ENCODE data around the gene KLHL34.

Gene KLHL34

GRCh38 chrX:21645886-21646285, 12.2 kb downstream of the KLHL34 start:
- DNase-seq, result no peak

DNA sequence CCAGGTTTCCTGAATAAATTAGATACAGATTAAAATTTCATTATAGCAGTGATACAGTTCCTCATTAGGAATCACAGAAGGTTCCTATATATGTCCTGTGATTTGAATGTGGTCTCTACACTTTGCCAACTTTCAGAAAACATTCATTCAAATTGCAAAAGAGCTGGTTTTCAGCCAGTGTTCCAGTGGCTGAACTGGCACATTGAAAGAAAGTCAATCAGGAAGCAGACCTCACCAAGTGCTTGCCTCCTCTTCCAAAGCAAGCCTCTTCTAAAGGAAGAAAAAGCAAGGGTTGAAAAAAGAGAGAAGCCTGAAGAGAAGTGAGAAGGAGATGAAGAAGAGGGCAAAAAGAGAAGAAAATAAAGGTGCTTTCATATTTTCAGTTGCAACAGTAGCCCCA, 12.7 kb downstream of the KLHL34 start:
- no peak for DNase-seq

- no peak for DNase-seq
These were observed 18.4 kb downstream of the KLHL34 start for GRCh38 chrX:21639775-21640174.

DNA sequence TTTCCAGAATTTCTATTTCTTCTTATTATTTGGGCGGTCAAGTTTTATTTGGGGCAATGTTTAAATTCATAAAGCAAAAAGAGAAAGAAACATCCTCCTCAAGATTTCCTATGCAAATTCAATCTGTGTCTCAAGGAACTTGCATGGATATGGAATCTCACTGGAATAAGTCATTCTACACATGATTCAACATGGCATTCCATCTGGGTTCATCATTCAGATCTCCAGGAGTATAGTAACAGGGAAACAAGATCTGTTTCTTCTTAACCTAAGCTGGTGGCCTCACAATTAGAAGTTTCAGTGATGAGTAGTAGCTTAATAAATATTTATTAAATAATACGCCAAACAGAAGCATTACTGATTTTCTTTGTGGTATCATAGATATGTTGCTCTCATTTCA, 19.8 kb downstream of the KLHL34 start:
- DNase-seq, result no peak

GRCh38 chrX:21632027-21632426, 26.1 kb downstream of the KLHL34 start:
- DNase-seq, result no peak

DNA sequence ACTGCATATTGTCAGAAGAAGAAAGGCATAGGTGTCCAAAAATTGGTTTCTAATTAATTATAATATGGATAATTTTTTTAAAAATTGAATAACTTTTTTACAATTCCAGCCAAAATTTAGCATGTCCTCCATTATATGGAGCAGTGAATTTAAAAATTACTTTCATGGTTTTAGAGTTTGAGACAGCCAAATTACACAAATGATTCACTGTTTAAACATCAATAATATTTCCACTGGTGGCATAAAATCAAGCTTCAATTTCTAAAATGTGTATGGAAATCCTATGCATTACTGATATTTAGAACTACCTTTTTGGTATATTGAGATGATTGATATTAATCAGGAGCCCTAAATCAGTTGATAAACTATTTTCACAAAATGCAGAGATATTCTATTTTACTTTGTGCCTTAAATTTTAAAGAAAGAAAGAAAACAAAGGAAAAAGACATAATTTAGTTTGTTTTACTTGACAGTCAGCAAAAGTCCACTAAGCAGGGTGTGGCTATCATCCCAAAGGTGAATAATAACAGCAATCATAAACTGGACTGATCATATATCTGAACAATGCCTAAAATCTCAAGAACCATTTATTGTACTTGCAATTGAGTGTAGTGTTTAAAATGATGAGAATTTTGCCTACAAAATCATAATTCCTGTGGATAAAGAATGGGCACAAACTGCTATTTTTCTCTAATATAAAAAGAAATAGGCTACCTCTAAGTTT, 34.2 kb downstream of the KLHL34 start:
- no peak for DNase-seq

DNA sequence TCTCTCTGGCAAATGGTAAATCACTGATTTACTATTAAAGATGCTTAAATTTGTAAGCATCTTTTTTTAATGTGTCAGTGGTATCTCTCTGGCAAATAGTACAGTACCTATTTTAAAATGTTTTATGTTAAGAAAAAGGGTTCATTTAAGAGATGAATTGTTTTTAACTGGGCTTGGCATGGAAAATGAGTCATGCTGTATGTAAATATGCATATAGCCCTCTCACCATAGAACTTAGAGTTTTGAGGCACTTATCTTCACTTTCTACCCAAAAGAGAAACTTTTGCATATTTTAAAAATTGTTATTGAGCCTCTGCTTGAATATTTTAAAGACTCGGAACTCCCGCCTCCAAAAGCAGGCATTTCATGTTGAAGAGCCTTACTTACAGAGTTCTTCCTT, 37.9 kb downstream of the KLHL34 start:
- DNase-seq, result no peak

DNA sequence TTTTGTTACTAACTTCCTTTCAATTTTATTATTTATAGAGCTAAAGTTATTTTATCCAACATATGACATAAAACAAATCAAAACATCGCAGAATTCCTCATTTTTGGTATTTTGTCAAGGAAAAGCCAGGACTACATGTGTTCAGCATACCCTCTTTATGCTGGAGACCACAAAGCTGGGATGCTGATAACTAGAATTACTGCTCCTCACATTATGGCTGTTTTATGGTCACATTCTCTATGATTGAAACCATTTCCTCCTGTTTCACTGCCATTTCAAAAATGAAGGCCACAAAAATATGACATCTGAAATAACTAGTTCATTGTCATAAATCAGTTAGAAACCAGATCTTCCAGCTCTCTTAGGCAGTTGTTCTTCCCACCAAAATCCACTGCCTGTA, 41.7 kb downstream of the KLHL34 start:
- DNase-seq, result no peak

DNA sequence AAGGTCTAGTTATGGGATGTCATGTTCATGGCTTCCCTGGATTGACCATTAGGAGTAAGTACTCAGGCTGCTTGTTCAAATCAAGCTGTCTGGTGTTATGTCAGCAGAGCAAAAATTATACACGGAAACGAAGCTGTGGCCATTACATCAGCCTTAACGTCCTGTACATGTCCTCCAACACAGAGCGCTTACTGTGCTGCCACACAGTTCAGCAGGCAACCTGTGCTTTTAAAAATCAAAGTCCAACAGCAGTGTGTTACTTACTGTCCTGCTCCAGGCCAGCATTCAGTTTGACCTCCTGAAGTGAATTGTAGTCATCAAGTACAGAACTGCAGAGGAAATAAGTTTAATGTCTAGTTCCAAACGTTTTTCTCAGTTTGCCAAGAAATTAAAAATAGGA, 46.0 kb downstream of the KLHL34 start:
- DNase-seq, result no peak

DNA sequence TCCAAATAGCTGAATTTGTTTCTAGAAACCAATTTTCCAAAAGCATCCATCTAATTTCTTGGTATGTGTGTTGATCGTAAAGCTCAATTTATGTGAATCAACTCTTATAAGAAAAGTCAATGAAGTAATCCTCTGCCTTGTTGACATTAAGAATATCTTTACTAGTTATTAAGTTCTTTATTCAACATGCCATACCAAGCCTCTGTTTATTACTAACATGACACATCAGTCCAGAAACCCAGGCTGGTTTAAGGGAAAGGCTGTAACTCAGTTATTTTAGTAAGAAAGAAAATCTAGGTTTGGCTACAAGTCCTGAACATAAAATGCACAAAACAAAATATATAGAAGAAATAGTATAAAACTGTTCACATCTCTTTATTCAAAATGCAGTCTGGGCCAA, 48.0 kb downstream of the KLHL34 start:
- no peak for DNase-seq

- no peak for DNase-seq
These were observed 52.1 kb downstream of the KLHL34 start for GRCh38 chrX:21606002-21606401.

All from NCI-H1092 (cell line).